DND-41 (cell line): ENCODE measurements around the gene LIX1L.
A peak's percentile ranks its signal among the peaks of the same experiment; 100 is the strongest.
"Not testable (repeated sequence)": the region's sequence is repeated elsewhere in the genome, so short reads cannot be mapped to it uniquely, and the experiment has no call there.

Experiments
- ATAC-seq: fragments of 200-7000 bp; cut with Tn5 transposase; 3 replicates; pipeline ENCODE4 v1.9.1; 2021; ENCODE audit warnings: low read depth; ENCODE audit not compliant: insufficient read depth
- DNase-seq: peaks from one replicate; pipeline ENCODE4 v3.0.0-alpha.2; 2020
- H2AFZ ChIP-seq: 2 replicates; pipeline ENCODE4 v1.6.0; 2012; ENCODE audit warnings: low read depth, low read length
- H3K27ac ChIP-seq: 2 replicates; pipeline ENCODE4 v1.5.1; 2012; ENCODE audit warnings: low read length, inconsistent platforms
- H3K27me3 ChIP-seq: fragments of 200-600 bp; sonication (generic); 2 replicates; pipeline ENCODE4 v1.6.0; 2012; ENCODE audit warnings: low read length, mild to moderate bottlenecking, inconsistent platforms; ENCODE audit not compliant: insufficient read depth, poor library complexity
- H3K36me3 ChIP-seq: 2 replicates; pipeline ENCODE4 v1.5.1; 2012; ENCODE audit warnings: low read length, inconsistent platforms; ENCODE audit not compliant: insufficient read depth
- H3K4me1 ChIP-seq: 2 replicates; pipeline ENCODE4 v1.5.1; 2012; ENCODE audit warnings: mild to moderate bottlenecking, low read length; ENCODE audit not compliant: insufficient read depth
- H3K4me2 ChIP-seq: 2 replicates; pipeline ENCODE4 v1.6.0; 2012; ENCODE audit warnings: mild to moderate bottlenecking, moderate library complexity, low read length, inconsistent platforms; ENCODE audit not compliant: insufficient read depth
- H3K4me3 ChIP-seq, 2 experiments: fragments of 200-600 bp in 1 of 2; shearing (Covaris generic) in 1 of 2; 2 replicates each; pipeline ENCODE4 v1.5.1; 2012 to 2016; ENCODE audit warnings: inconsistent platforms in 2 of 2, low read length in 2 of 2, mild to moderate bottlenecking in 2 of 2, low read depth in 1 of 2, moderate library complexity in 1 of 2
- H3K79me2 ChIP-seq: 2 replicates; pipeline ENCODE4 v1.6.0; 2012; ENCODE audit warnings: low read length, inconsistent platforms; ENCODE audit not compliant: insufficient read depth
- H3K9ac ChIP-seq: 2 replicates; pipeline ENCODE4 v1.6.0; 2012; ENCODE audit warnings: low read depth, mild to moderate bottlenecking, inconsistent platforms, low read length, moderate library complexity
- H3K9me3 ChIP-seq: 2 replicates; pipeline ENCODE4 v1.5.1; 2012; ENCODE audit warnings: low read length, moderate library complexity, mild to moderate bottlenecking, inconsistent platforms; ENCODE audit not compliant: insufficient read depth, severe bottlenecking
- H4K20me1 ChIP-seq: 2 replicates; pipeline ENCODE4 v1.6.0; 2012; ENCODE audit warnings: low read length; ENCODE audit not compliant: insufficient read depth
- CTCF ChIP-seq: IDR thresholded peaks from 2 replicates; pipeline ENCODE4 v1.5.1; 2012; ENCODE audit warnings: borderline replicate concordance, low read length, moderate library complexity, mild to moderate bottlenecking; ENCODE audit not compliant: poor library complexity, severe bottlenecking; ENCODE audit errors: extremely low read depth
- EZH2 ChIP-seq: IDR thresholded peaks from 3 replicates; pipeline ENCODE4 v1.6.1; 2012; ENCODE audit warnings: borderline replicate concordance, low read depth, mild to moderate bottlenecking, moderate library complexity, low read length, inconsistent platforms; ENCODE audit not compliant: severe bottlenecking

Gene LIX1L

GRCh38 chr1:145935708-145936107 lies 22.1 kb downstream of the LIX1L start:
- Histone ChIP-seq H3K9ac (no peak overlapping the region), H3K4me1 (no peaks in the 10 kb centered on the region), H3K9me3 (no peaks in the 10 kb centered on the region), H3K79me2 (no peaks in the 10 kb centered on the region), H3K27ac (no peak overlapping the region), H3K27me3 (no peaks in the 10 kb centered on the region), H3K36me3 (peaks cover 46% of the 10 kb centered on the region), H4K20me1 (no peaks in the 10 kb centered on the region), H3K4me3 (no peak overlapping the region), H3K4me2 (no peak overlapping the region), H2AFZ (no peak overlapping the region)
- ATAC-seq = no peak
- no peak for TF ChIP-seq CTCF
- TF ChIP-seq EZH2 = no peak
- DNase-seq = no peak

- H3K9ac ChIP-seq, H4K20me1 ChIP-seq, H3K9me3 ChIP-seq, H3K27ac ChIP-seq, H3K4me2 ChIP-seq, H3K27me3 ChIP-seq, H3K4me3 ChIP-seq, ATAC-seq, H3K79me2 ChIP-seq, H2AFZ ChIP-seq, DNase-seq: not testable (repeated sequence)
- Histone ChIP-seq H3K4me1 (peaks cover 14% of the 10 kb centered on the region), H3K36me3 (peaks cover 39% of the 10 kb centered on the region)
Measured at GRCh38 chr1:145932522-145933009, 25.3 kb downstream of the LIX1L start.

GRCh38 chr1:145927916-145928643 lies 29.7 kb downstream of the LIX1L start:
- H3K4me2 ChIP-seq = peak overlapping the region; percentile 91
- peak overlapping the region; percentile 97 for H3K9ac ChIP-seq
- H3K4me3 ChIP-seq = peak overlapping the region; percentile 70 to 93
- H4K20me1 ChIP-seq = peaks cover 3% of the 10 kb centered on the region; the same call in 1 of the 2 replicates
- peak; percentile 36 for DNase-seq
- peak overlapping the region; percentile 99 for H3K27ac ChIP-seq
- no peak for ATAC-seq
- H3K27me3 ChIP-seq = no peaks in the 10 kb centered on the region
- TF ChIP-seq EZH2 (no peak), CTCF (no peak)
- peaks cover 25% of the 10 kb centered on the region for H3K4me1 ChIP-seq
- H2AFZ ChIP-seq = peak overlapping the region; percentile 76
- H3K36me3 ChIP-seq = peaks cover 29% of the 10 kb centered on the region
- H3K9me3 ChIP-seq = no peaks in the 10 kb centered on the region
- peaks cover 25% of the 10 kb centered on the region for H3K79me2 ChIP-seq

GRCh38 chr1:145927063-145927886 lies 30.5 kb downstream of the LIX1L start, which contains the start of gene RBM8A:
Gene RBM8A, minus strand, starts transcription at chr1:145927484. Its CDS starts 58 bp downstream, at chr1:145927426.
- peak; percentile 98 for DNase-seq
- H3K9ac ChIP-seq = peak within 1 kb of the TSS; percentile 97
- ATAC-seq = peak; percentile 95
- peak within 1 kb of the TSS; percentile 99 for H3K27ac ChIP-seq
- H2AFZ ChIP-seq = peak within 1 kb of the TSS; percentile 79
- peaks cover 26% of the 10 kb centered on the region for H3K36me3 ChIP-seq
- H3K4me3 ChIP-seq = peak within 1 kb of the TSS; percentile 70 to 93
- no peaks in the 10 kb centered on the region for H3K9me3 ChIP-seq
- H4K20me1 ChIP-seq = peaks cover 3% of the 10 kb centered on the region; the same call in 1 of the 2 replicates
- peaks cover 25% of the 10 kb centered on the region for H3K79me2 ChIP-seq
- H3K4me1 ChIP-seq = peaks cover 25% of the 10 kb centered on the region
- no peak for TF ChIP-seq EZH2
- TF ChIP-seq CTCF = peak; percentile 74
- no peaks in the 10 kb centered on the region for H3K27me3 ChIP-seq
- H3K4me2 ChIP-seq = peak within 1 kb of the TSS; percentile 91
